Panc1 (cell line): ENCODE results near the gene RXFP2. TPM values are rescaled to one million over a fixed set of nuclear protein-coding genes. Genes with fewer than 3 reads are reported as not detected.

Experiments
- ATAC-seq: fragments of 200-7000 bp; cut with Tn5 transposase; 2 replicates; pipeline ENCODE4 v1.9.1; 2020; ENCODE audit warnings: mild to moderate bottlenecking, moderate library complexity
- Bru-seq: library from RNA; stranded (reverse); fragments of 400-500 nt; gene quantifications from one replicate; lab custom pipeline; 2021; lab: Mats Ljungman, UMichigan
- BruChase-seq, 2 experiments: library from RNA; stranded (reverse); fragments of 400-500 nt; gene quantifications; one replicate each; lab custom pipeline; 2021; lab: Mats Ljungman, UMichigan
- BruUV-seq: library from RNA; stranded (reverse); fragments of 400-500 nt; replicated peaks from 2 replicates; lab custom pipeline; 2021; lab: Mats Ljungman, UMichigan
- CTCF ChIA-PET: fragments of 300-600 bp; sonication (Branson Sonifier 250); formaldehyde crosslinking; loops from one replicate; lab custom pipeline; 2022; ENCODE audit warnings: antibody characterized with exemption; lab: Charles Lee
- POLR2A ChIA-PET: fragments of 300-600 bp; sonication (Branson Sonifier 250); formaldehyde crosslinking; loops from one replicate; lab custom pipeline; 2022; ENCODE audit warnings: antibody characterized with exemption; lab: Charles Lee
- DNase-seq: peaks from one replicate; pipeline ENCODE4 v3.0.0-alpha.2; 2010; ENCODE audit warnings: low read depth, low spot score
- H3K27ac ChIP-seq: 2 replicates; pipeline ENCODE4 v1.5.1; 2011; ENCODE audit warnings: mild to moderate bottlenecking, low read length, inconsistent platforms
- H3K27me3 ChIP-seq: fragments of 200-500 bp; sonication (Bioruptor generic); 2 replicates; pipeline ENCODE4 v1.6.0; 2014; ENCODE audit warnings: low read length, inconsistent platforms; ENCODE audit not compliant: control insufficient read depth, insufficient read depth
- H3K36me3 ChIP-seq: fragments of 200-500 bp; sonication (Bioruptor generic); 2 replicates; pipeline ENCODE4 v1.5.1; 2014; ENCODE audit warnings: inconsistent platforms, mild to moderate bottlenecking, low read length, moderate library complexity; ENCODE audit not compliant: control insufficient read depth, insufficient read depth
- H3K4me1 ChIP-seq: 2 replicates; pipeline ENCODE4 v1.5.1; 2011; ENCODE audit warnings: inconsistent platforms, mild to moderate bottlenecking, low read length, moderate library complexity; ENCODE audit not compliant: control insufficient read depth, insufficient read depth
- H3K4me3 ChIP-seq, 2 experiments: 2 replicates each; pipeline ENCODE4 v1.5.1; 2011 to 2012; ENCODE audit warnings: low read depth in 2 of 2, low read length in 2 of 2, mild to moderate bottlenecking in 2 of 2, inconsistent platforms in 1 of 2, moderate library complexity in 1 of 2
- H3K9me3 ChIP-seq: fragments of 200-500 bp; sonication (Bioruptor generic); 2 replicates; pipeline ENCODE4 v1.5.1; 2014; ENCODE audit warnings: low read depth, mild to moderate bottlenecking, inconsistent platforms, low read length, moderate library complexity; ENCODE audit not compliant: control insufficient read depth, insufficient read depth
- POLR2AphosphoS5 ChIP-seq: IDR thresholded peaks from 2 replicates; pipeline ENCODE4 v1.6.1; 2012; ENCODE audit warnings: mild to moderate bottlenecking, low read depth, low read length, moderate library complexity
- SIN3A ChIP-seq: IDR thresholded peaks from 2 replicates; pipeline ENCODE4 v1.6.1; 2012; ENCODE audit warnings: low read depth, mild to moderate bottlenecking, low read length, moderate library complexity, borderline replicate concordance; ENCODE audit not compliant: insufficient read depth
- TCF7L2 ChIP-seq: IDR thresholded peaks from 2 replicates; pipeline ENCODE4 v1.6.1; 2011; ENCODE audit warnings: mild to moderate bottlenecking, low read depth, low read length, inconsistent platforms
- in situ Hi-C: cut with HindIII; loops from 2 replicates; pipeline ENCODE4 v1.10.0; 2016; ENCODE audit warnings: low sequenced_read_pairs, low pct_unique_long_range_greater_than_20kb
- intact Hi-C: fragments of 100-400 bp; cut with micrococcal nuclease; formaldehyde crosslinking; loops from one replicate; pipeline ENCODE4 v1.10.0; 2022; ENCODE audit not compliant: unreplicated experiment
- long read RNA-seq: library from polyadenylated mRNA; unstranded; transcript quantifications from one replicate; pipeline ENCODE4 v2.0.0, GENCODE V29; 2021; ENCODE audit not compliant: unreplicated experiment
- polyA plus RNA-seq: library from polyadenylated mRNA; unstranded; fragments of >200 nt; gene quantifications from one replicate; pipeline ENCODE4 v1.2.1, GENCODE V29; 2012; ENCODE audit warnings: missing spikeins; ENCODE audit not compliant: insufficient read length
- total RNA-seq: library from RNA; stranded (reverse); gene quantifications from one replicate; pipeline ENCODE4 v1.2.1, GENCODE V29; 2021; ENCODE audit not compliant: unreplicated experiment
- TF ChIP-seq, protein P1 (sequence below): fragments of 450-650 bp; IDR thresholded peaks from 2 replicates; pipeline ENCODE4 v1.5.1; 2017; ENCODE audit warnings: mild to moderate bottlenecking
- TF ChIP-seq, protein P2 (sequence below), 2 experiments: IDR thresholded peaks; 2 replicates each; pipeline ENCODE4 v1.6.1; 2011 to 2012; ENCODE audit warnings: low read depth in 2 of 2, control low read depth in 1 of 2, low read length in 1 of 2, mild to moderate bottlenecking in 1 of 2, moderate library complexity in 1 of 2; ENCODE audit not compliant: insufficient read depth in 1 of 2

Gene RXFP2, protein sequence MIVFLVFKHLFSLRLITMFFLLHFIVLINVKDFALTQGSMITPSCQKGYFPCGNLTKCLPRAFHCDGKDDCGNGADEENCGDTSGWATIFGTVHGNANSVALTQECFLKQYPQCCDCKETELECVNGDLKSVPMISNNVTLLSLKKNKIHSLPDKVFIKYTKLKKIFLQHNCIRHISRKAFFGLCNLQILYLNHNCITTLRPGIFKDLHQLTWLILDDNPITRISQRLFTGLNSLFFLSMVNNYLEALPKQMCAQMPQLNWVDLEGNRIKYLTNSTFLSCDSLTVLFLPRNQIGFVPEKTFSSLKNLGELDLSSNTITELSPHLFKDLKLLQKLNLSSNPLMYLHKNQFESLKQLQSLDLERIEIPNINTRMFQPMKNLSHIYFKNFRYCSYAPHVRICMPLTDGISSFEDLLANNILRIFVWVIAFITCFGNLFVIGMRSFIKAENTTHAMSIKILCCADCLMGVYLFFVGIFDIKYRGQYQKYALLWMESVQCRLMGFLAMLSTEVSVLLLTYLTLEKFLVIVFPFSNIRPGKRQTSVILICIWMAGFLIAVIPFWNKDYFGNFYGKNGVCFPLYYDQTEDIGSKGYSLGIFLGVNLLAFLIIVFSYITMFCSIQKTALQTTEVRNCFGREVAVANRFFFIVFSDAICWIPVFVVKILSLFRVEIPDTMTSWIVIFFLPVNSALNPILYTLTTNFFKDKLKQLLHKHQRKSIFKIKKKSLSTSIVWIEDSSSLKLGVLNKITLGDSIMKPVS
- total RNA-seq (not detected), Bru-seq, nascent RNA (percentile 2 among the genes with signal in this experiment), BruChase-seq, experiment 1, labeled RNA remaining after a 2-hour chase (not detected), BruChase-seq, experiment 2, labeled RNA remaining after a 6-hour chase (not detected)
- polyA plus RNA-seq = not detected
- long read RNA-seq = 0 reads

DNA sequence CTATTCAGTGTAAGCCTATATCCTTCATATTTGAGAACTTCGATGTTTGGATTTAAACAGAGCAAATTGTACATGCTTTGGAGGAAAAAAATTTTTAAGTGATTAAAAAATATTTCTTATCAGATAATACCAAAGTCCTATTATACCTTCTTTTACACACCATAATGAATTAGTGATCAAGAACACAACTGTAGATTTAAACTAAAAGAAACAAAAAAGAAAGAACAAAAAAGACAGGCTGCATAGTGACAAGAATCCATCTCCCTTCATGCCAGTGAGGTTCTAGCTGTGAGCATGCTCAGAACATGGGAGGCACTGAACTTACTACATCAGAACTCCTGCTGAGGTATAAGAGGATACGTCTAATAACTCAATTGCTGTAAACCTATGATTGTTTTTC lies at the start of gene RXFP2:
Gene RXFP2 (plus strand): TSS at position 301 of the 400 bp plus-strand sequence. CDS start 87 bp downstream, at position 388.
- Histone ChIP-seq H3K27ac (no peak within 1 kb of the TSS), H3K4me3 (no peak within 1 kb of the TSS), H3K27me3 (no peaks in the 10 kb centered on the region), H3K9me3 (no peaks in the 10 kb centered on the region), H3K4me1 (no peaks in the 10 kb centered on the region), H3K36me3 (no peaks in the 10 kb centered on the region; the same call in 1 of the 2 replicates)
- no TSS peak for BruUV-seq
- ATAC-seq (no peak), DNase-seq (no peak)
- in situ Hi-C loops = no loop called here
- ChIA-PET CTCF (no interaction called here), POLR2A (no interaction called here)
- intact Hi-C loops = loop anchor here (10.0 kb wide), 1 partner anchor 504 kb away; no protein-coding TSS in a partner anchor
- TF ChIP-seq SIN3A (no peak), POLR2AphosphoS5 (no peak), TCF7L2 (no peak)
- TF ChIP-seq, protein P1, sequence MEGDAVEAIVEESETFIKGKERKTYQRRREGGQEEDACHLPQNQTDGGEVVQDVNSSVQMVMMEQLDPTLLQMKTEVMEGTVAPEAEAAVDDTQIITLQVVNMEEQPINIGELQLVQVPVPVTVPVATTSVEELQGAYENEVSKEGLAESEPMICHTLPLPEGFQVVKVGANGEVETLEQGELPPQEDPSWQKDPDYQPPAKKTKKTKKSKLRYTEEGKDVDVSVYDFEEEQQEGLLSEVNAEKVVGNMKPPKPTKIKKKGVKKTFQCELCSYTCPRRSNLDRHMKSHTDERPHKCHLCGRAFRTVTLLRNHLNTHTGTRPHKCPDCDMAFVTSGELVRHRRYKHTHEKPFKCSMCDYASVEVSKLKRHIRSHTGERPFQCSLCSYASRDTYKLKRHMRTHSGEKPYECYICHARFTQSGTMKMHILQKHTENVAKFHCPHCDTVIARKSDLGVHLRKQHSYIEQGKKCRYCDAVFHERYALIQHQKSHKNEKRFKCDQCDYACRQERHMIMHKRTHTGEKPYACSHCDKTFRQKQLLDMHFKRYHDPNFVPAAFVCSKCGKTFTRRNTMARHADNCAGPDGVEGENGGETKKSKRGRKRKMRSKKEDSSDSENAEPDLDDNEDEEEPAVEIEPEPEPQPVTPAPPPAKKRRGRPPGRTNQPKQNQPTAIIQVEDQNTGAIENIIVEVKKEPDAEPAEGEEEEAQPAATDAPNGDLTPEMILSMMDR = no peak
- TF ChIP-seq, protein P2, sequence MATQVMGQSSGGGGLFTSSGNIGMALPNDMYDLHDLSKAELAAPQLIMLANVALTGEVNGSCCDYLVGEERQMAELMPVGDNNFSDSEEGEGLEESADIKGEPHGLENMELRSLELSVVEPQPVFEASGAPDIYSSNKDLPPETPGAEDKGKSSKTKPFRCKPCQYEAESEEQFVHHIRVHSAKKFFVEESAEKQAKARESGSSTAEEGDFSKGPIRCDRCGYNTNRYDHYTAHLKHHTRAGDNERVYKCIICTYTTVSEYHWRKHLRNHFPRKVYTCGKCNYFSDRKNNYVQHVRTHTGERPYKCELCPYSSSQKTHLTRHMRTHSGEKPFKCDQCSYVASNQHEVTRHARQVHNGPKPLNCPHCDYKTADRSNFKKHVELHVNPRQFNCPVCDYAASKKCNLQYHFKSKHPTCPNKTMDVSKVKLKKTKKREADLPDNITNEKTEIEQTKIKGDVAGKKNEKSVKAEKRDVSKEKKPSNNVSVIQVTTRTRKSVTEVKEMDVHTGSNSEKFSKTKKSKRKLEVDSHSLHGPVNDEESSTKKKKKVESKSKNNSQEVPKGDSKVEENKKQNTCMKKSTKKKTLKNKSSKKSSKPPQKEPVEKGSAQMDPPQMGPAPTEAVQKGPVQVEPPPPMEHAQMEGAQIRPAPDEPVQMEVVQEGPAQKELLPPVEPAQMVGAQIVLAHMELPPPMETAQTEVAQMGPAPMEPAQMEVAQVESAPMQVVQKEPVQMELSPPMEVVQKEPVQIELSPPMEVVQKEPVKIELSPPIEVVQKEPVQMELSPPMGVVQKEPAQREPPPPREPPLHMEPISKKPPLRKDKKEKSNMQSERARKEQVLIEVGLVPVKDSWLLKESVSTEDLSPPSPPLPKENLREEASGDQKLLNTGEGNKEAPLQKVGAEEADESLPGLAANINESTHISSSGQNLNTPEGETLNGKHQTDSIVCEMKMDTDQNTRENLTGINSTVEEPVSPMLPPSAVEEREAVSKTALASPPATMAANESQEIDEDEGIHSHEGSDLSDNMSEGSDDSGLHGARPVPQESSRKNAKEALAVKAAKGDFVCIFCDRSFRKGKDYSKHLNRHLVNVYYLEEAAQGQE (IDR thresholded peaks at IDR 0.05; ENCODE audit: insufficient read depth in 1 of 2, low read depth in 2 of 2, low read length in 1 of 2) = no peak

DNA sequence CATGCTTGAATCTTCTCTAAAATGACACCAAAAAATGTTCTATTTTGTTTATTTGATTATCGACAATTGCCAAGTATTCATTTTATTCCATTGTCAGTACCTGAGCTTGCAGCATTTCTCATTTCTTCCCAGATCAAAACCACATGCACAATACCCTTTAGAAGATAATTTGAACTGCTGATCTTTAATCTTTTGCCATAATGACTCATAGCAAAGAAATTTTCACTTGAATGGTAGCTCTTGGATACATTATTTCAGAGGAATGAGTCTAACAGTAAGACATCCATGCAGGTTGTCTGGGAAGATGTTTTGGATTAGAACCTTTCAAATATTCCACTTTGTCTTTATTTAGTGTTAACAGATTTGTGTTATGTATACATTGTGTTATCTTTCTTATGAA lies 42.0 kb upstream of the RXFP2 start:
- TF ChIP-seq, protein P2 (IDR thresholded peaks at IDR 0.05; ENCODE audit: insufficient read depth in 1 of 2, low read depth in 2 of 2, low read length in 1 of 2) = no peak
- TF ChIP-seq SIN3A (no peak), POLR2AphosphoS5 (no peak), TCF7L2 (no peak)
- TF ChIP-seq, protein P1 = no peak
- DNase-seq = no peak
- Histone ChIP-seq H3K36me3 (no peaks in the 10 kb centered on the region), H3K27ac (no peak overlapping the region), H3K4me1 (no peaks in the 10 kb centered on the region), H3K9me3 (no peaks in the 10 kb centered on the region), H3K4me3 (no peak overlapping the region), H3K27me3 (no peaks in the 10 kb centered on the region)
- ATAC-seq = no peak
- intact Hi-C loops = no loop called here
- ChIA-PET CTCF (no interaction called here), POLR2A (no interaction called here)
- in situ Hi-C loops = no loop called here
- no TSS peak for BruUV-seq
